22Rv1 (cell line): ENCODE results near the gene AURKA.

ENCODE experiments used
- ZFX ChIP-seq: fragments of 450-650 bp; IDR thresholded peaks from 2 replicates; pipeline ENCODE4 v1.6.1; 2017; ENCODE audit warnings: antibody characterized with exemption, borderline replicate concordance
- TF ChIP-seq, protein P1 (sequence below): fragments of 450-650 bp; IDR thresholded peaks from 2 replicates; pipeline ENCODE4 v1.5.1; 2017; ENCODE audit warnings: mild to moderate bottlenecking

GRCh38 chr20:56411759-56412472 lies 19.9 kb upstream of the AURKA start, which contains the start of gene CASS4:
- TF ChIP-seq, protein P1, sequence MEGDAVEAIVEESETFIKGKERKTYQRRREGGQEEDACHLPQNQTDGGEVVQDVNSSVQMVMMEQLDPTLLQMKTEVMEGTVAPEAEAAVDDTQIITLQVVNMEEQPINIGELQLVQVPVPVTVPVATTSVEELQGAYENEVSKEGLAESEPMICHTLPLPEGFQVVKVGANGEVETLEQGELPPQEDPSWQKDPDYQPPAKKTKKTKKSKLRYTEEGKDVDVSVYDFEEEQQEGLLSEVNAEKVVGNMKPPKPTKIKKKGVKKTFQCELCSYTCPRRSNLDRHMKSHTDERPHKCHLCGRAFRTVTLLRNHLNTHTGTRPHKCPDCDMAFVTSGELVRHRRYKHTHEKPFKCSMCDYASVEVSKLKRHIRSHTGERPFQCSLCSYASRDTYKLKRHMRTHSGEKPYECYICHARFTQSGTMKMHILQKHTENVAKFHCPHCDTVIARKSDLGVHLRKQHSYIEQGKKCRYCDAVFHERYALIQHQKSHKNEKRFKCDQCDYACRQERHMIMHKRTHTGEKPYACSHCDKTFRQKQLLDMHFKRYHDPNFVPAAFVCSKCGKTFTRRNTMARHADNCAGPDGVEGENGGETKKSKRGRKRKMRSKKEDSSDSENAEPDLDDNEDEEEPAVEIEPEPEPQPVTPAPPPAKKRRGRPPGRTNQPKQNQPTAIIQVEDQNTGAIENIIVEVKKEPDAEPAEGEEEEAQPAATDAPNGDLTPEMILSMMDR = no peak
- no peak for TF ChIP-seq ZFX
